Testis (tissue), 3 donors: ENCODE data around the gene DUSP8. TPM values are rescaled to one million over a fixed set of nuclear protein-coding genes. Genes with fewer than 3 reads are reported as not detected.

Experiments
- DNase-seq: peaks from one replicate; pipeline ENCODE4 v3.0.0-alpha.2; 2019
- H3K27ac ChIP-seq, 2 donors: fragments of 200-600 bp; sonication (generic); one replicate each; pipeline ENCODE4 v1.5.1; 2019
- H3K27me3 ChIP-seq: fragments of 200-600 bp; sonication (generic); one replicate; pipeline ENCODE4 v1.5.1; 2019
- H3K36me3 ChIP-seq: fragments of 200-600 bp; sonication (generic); one replicate; pipeline ENCODE4 v1.5.1; 2017; ENCODE audit warnings: low read depth; ENCODE audit errors: missing control alignments
- H3K4me1 ChIP-seq: fragments of 200-600 bp; sonication (generic); one replicate; pipeline ENCODE4 v1.5.1; 2019
- H3K4me3 ChIP-seq, 2 donors: fragments of 200-600 bp; sonication (generic); one replicate each; pipeline ENCODE4 v1.5.1; 2017 to 2019
- H3K9me3 ChIP-seq: fragments of 200-600 bp; sonication (generic); one replicate; pipeline ENCODE4 v1.5.1; 2017
- CTCF ChIP-seq, 3 experiments: fragments of 450-650 bp in 2 of 3; fragments of 200-600 bp in 1 of 3; sonication (generic) in 1 of 3; IDR thresholded peaks; one replicate each; pipeline ENCODE4 v1.5.1; 2016 to 2019; ENCODE audit warnings: antibody characterized with exemption in 3 of 3, mild to moderate bottlenecking in 2 of 3, moderate library complexity in 1 of 3
- POLR2A ChIP-seq: fragments of 450-650 bp; IDR thresholded peaks from one replicate; pipeline ENCODE4 v1.6.1; 2017; ENCODE audit warnings: antibody characterized with exemption, mild to moderate bottlenecking, moderate library complexity
- WGBS, 2 donors: methylation state at CpG; one replicate each; pipeline ENCODE4 v1.1.5; 2018; 5-methylcytosine and 5-hydroxymethylcytosine counted together
- intact Hi-C: fragments of 100-400 bp; cut with DNase I; formaldehyde crosslinking; loops from one replicate; pipeline ENCODE4 v1.15.1; 2023; ENCODE audit warnings: low total_unique reads
- polyA plus RNA-seq: library from polyadenylated mRNA; stranded (reverse); fragments of 350-450 nt; fragmentation: Illumina TruSeq; extraction: RNeasy Lipid Tissue Mini Kit (QIAGEN cat#74804); gene quantifications from one replicate; pipeline ENCODE4 v1.2.3, GENCODE V29; 2014; ENCODE audit warnings: low read depth, low replicate concordance; ENCODE audit not compliant: insufficient read depth
- total RNA-seq, 2 donors: library from RNA; depleted of rRNA; stranded (reverse); fragments of >200 nt; gene quantifications; one replicate each; pipeline ENCODE4 v1.2.3, GENCODE V29; 2016

DUSP8 gene
- total and polyA plus RNA-seq, 3 donors from 2014 or later = 7.0 to 14.4 (median 8.5) TPM

DNA sequence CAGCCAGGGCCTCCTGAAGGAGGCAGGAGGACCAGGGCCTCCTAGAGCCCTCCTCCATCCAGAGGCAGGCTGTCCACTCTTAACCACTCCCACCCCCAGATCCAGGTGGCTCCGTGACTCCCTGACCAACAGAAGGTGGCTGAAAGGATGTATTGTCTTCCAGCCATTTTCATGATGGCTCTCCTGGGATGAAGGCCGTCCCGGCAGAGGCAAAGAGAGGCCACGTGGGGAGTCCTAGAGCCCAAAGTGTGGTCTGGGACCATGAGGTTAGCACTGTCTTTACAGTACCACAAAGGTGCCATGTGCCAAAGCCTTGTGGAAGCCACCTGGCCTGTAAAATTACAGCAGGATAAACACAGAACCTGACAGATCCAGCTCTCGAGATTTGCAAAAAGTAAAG is 42.3 kb downstream of the DUSP8 start:
- TF ChIP-seq POLR2A = no peak
- no peak for TF ChIP-seq CTCF (IDR thresholded peaks at IDR 0.05)
- DNase-seq = no peak
- no peaks in the 10 kb centered on the region for H3K27me3 ChIP-seq
- no peaks in the 10 kb centered on the region for H3K9me3 ChIP-seq
- peaks cover 8% of the 10 kb centered on the region for H3K4me1 ChIP-seq
- H3K36me3 ChIP-seq = no peaks in the 10 kb centered on the region
- intact Hi-C loops = no loop called here
- no peak overlapping the region for H3K27ac ChIP-seq
- H3K4me3 ChIP-seq = no peak overlapping the region
- 70 to 77% methylated on average over 5 of the region's 5 CpGs for WGBS, 2 donors

DNA sequence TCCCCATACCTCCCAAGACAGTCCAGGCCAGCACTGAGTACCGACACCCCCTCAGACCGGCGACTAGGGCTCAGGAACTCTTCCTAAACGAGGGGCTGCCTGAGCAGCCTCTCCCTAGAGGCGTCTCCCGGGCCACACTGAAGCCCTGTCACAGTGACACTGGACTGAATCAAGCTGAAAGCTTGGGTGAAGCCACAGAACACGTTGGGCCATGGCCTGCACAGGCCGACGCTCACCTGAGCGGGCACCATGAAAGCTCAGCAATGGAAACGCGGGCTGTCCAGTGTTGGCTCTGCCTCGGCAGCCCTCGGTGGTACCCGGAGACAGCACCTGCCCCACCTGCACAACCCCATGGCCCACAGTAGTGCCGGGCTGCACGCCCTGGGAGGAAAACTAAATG is 42.8 kb downstream of the DUSP8 start:
- 82 to 94% methylated on average over 3 to 17 of the region's 17 CpGs for WGBS, 2 donors
- Histone ChIP-seq H3K9me3 (no peaks in the 10 kb centered on the region), H3K27me3 (no peaks in the 10 kb centered on the region), H3K4me3 (no peak overlapping the region), H3K27ac (no peak overlapping the region), H3K4me1 (peaks cover 10% of the 10 kb centered on the region), H3K36me3 (no peaks in the 10 kb centered on the region)
- TF ChIP-seq POLR2A (no peak), CTCF (IDR thresholded peaks at IDR 0.05) (no peak)
- DNase-seq = no peak
- intact Hi-C loops = no loop called here

DNA sequence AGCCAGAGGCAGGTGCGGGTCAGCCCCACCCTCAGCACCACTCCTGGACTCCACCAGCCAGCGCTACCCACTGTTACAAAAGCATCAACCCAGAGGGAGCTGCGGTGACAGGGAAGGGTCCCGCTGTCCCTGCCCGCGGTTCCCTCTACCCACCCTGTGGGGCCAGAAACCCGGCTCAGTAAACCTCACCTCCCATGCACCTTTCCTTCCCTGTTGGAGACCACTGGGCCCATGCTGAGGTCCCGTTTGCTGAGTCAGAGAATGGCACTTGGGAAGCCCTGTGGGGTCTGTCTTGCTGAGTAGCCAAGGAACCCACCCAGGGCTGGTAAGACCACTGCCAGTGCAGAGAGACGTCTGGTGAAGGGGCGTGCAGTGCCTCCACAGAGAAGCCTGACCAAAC is 43.4 kb downstream of the DUSP8 start:
- Histone ChIP-seq H3K27ac (no peak overlapping the region), H3K4me1 (peaks cover 10% of the 10 kb centered on the region), H3K36me3 (no peaks in the 10 kb centered on the region), H3K9me3 (no peaks in the 10 kb centered on the region), H3K27me3 (no peaks in the 10 kb centered on the region), H3K4me3 (no peak overlapping the region)
- TF ChIP-seq CTCF (IDR thresholded peaks at IDR 0.05) (no peak), POLR2A (no peak)
- WGBS, 2 donors = 94 to 96% methylated on average over 8 to 10 of the region's 10 CpGs
- intact Hi-C loops = no loop called here
- DNase-seq = no peak

GRCh38 chr11:1526785-1527184 is 45.3 kb downstream of the DUSP8 start:
- no peaks in the 10 kb centered on the region for H3K36me3 ChIP-seq
- intact Hi-C loops = no loop called here
- WGBS, 2 donors = 88 to 94% methylated on average over 14 to 15 of the region's 15 CpGs
- no peaks in the 10 kb centered on the region for H3K27me3 ChIP-seq
- no peak for TF ChIP-seq POLR2A
- no peak for TF ChIP-seq CTCF (IDR thresholded peaks at IDR 0.05)
- H3K9me3 ChIP-seq = no peaks in the 10 kb centered on the region
- peaks cover 8% of the 10 kb centered on the region for H3K4me1 ChIP-seq
- no peak overlapping the region for H3K4me3 ChIP-seq
- no peak overlapping the region for H3K27ac ChIP-seq
- DNase-seq = no peak

DNA sequence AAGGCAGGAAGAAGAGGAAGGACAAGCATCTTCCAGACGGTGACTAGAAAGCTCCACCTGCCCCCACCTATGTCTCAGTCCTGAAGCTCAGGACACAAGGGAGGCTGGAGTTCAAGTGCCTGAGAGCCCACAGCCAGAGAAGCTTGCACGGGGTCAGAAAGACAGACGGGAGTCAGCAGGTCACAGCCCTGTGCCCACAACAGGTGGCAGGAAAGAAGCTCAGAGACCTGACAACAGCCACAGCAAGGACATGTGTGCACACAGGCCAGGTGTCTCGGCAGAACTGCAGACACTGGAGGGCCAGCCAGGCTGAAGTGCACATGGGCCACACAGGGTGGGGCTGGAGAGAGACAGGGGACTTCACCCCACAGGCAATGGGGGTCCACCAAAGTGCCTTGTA is 48.3 kb downstream of the DUSP8 start:
- Histone ChIP-seq H3K4me3 (no peak overlapping the region), H3K27me3 (no peaks in the 10 kb centered on the region), H3K27ac (no peak overlapping the region), H3K4me1 (peaks cover 16% of the 10 kb centered on the region), H3K9me3 (no peaks in the 10 kb centered on the region), H3K36me3 (no peaks in the 10 kb centered on the region)
- 82 to 92% methylated on average over 4 of the region's 4 CpGs for WGBS, 2 donors
- DNase-seq = no peak
- TF ChIP-seq CTCF (IDR thresholded peaks at IDR 0.05) = no peak
- TF ChIP-seq POLR2A = no peak
- intact Hi-C loops = no loop called here
